Glutamatergic neuron (in vitro differentiated cells): ENCODE measurements around the gene HTR1A. TPM values are rescaled to one million over a fixed set of nuclear protein-coding genes. Genes with fewer than 3 reads are reported as not detected.

ENCODE experiments used
- DNase-seq: peaks from one replicate; pipeline ENCODE4 v3.0.0; 2022
- H3K27ac Mint-ChIP-seq: one replicate; pipeline ENCODE4 v1.8.0; 2020; ENCODE audit warnings: mild to moderate bottlenecking, mixed read lengths, inconsistent platforms; ENCODE audit not compliant: unreplicated experiment
- H3K27me3 Mint-ChIP-seq: one replicate; pipeline ENCODE4 v1.8.0; 2020; ENCODE audit warnings: mild to moderate bottlenecking, moderate library complexity, mixed read lengths, inconsistent platforms; ENCODE audit not compliant: unreplicated experiment
- H3K36me3 Mint-ChIP-seq: one replicate; pipeline ENCODE4 v1.8.0; 2020; ENCODE audit warnings: mild to moderate bottlenecking, mixed read lengths, inconsistent platforms; ENCODE audit not compliant: unreplicated experiment
- H3K4me1 Mint-ChIP-seq: one replicate; pipeline ENCODE4 v1.8.0; 2020; ENCODE audit warnings: mild to moderate bottlenecking, low read depth, mixed read lengths, inconsistent platforms; ENCODE audit not compliant: unreplicated experiment
- H3K4me3 Mint-ChIP-seq: one replicate; pipeline ENCODE4 v1.8.0; 2020; ENCODE audit warnings: mild to moderate bottlenecking, mixed read lengths, inconsistent platforms; ENCODE audit not compliant: unreplicated experiment
- H3K9me3 Mint-ChIP-seq: one replicate; pipeline ENCODE4 v1.8.0; 2020; ENCODE audit warnings: mild to moderate bottlenecking, moderate library complexity, mixed read lengths, inconsistent platforms; ENCODE audit not compliant: unreplicated experiment
- CTCF ChIP-seq: fragments of 200-600 bp; sonication (generic); IDR thresholded peaks from one replicate; pipeline ENCODE4 v1.5.0; 2021; ENCODE audit not compliant: partially characterized antibody, unreplicated experiment
- total RNA-seq: library from RNA; stranded (reverse); fragmentation: NEBNext Ultra II Directional; extraction: Animal tissue kit (Norgen Biotek cat#: 25700); gene quantifications from one replicate; pipeline ENCODE4 v1.2.1, GENCODE V29; 2021; ENCODE audit not compliant: unreplicated experiment

Gene HTR1A
- total RNA-seq, 1 donor from 2014 or later: 1.2 TPM

- Mint-ChIP-seq H3K27me3 (no peaks in the 10 kb centered on the region), H3K27ac (no peak overlapping the region), H3K4me3 (no peak overlapping the region), H3K4me1 (no peaks in the 10 kb centered on the region), H3K9me3 (no peaks in the 10 kb centered on the region), H3K36me3 (no peaks in the 10 kb centered on the region)
- TF ChIP-seq CTCF: no peak
- DNase-seq: no peak
Observed at GRCh38 chr5:63911871-63912270, 50.4 kb downstream of the HTR1A start.

Other genes with a start within 250 kb of the HTR1A start
- gene RNF180, start 203.4 kb upstream of the HTR1A start, total RNA-seq: 9.1 TPM